H9 (cell line): ENCODE measurements around the gene CYTH4. TPM values are rescaled to one million over a fixed set of nuclear protein-coding genes. Genes with fewer than 3 reads are reported as not detected.

ENCODE experiments used
- DNase-seq: peaks from one replicate; pipeline ENCODE4 v3.0.0-alpha.2; 2017
- H2AFZ ChIP-seq: one replicate; pipeline ENCODE4 v1.6.1; 2013; ENCODE audit warnings: mild to moderate bottlenecking, low read length, control low read depth, moderate library complexity
- H2AK5ac ChIP-seq: 2 replicates; pipeline ENCODE4 v1.6.1; 2013; ENCODE audit warnings: low read length, control low read depth, mixed read lengths; ENCODE audit not compliant: insufficient read length
- H2BK120ac ChIP-seq: one replicate; pipeline ENCODE4 v1.6.1; 2013; ENCODE audit warnings: low read depth, mild to moderate bottlenecking, low read length, control low read depth, inconsistent platforms; ENCODE audit not compliant: poor library complexity, severe bottlenecking
- H2BK12ac ChIP-seq: 2 replicates; pipeline ENCODE4 v1.6.1; 2013; ENCODE audit warnings: low read length, control low read depth, mixed read lengths, low read depth; ENCODE audit not compliant: insufficient read length
- H2BK15ac ChIP-seq: 2 replicates; pipeline ENCODE4 v1.6.1; 2013; ENCODE audit warnings: low read depth, low read length, control low read depth
- H2BK20ac ChIP-seq: one replicate; pipeline ENCODE4 v1.6.1; 2013; ENCODE audit warnings: low read depth, mild to moderate bottlenecking, low read length, control low read depth, inconsistent platforms; ENCODE audit not compliant: poor library complexity, severe bottlenecking
- H2BK5ac ChIP-seq: 2 replicates; pipeline ENCODE4 v1.6.1; 2013; ENCODE audit warnings: low read length, control low read depth, mixed read lengths; ENCODE audit not compliant: insufficient read length
- H3K14ac ChIP-seq: 2 replicates; pipeline ENCODE4 v1.6.1; 2013; ENCODE audit warnings: low read length, control low read depth; ENCODE audit not compliant: insufficient read depth
- H3K18ac ChIP-seq: 2 replicates; pipeline ENCODE4 v1.6.1; 2013; ENCODE audit warnings: low read depth, mild to moderate bottlenecking, mixed read lengths, low read length, control low read depth; ENCODE audit not compliant: insufficient read length
- H3K23ac ChIP-seq: 2 replicates; pipeline ENCODE4 v1.6.1; 2013; ENCODE audit warnings: low read length, control low read depth, mixed read lengths, low read depth; ENCODE audit not compliant: insufficient read length
- H3K23me2 ChIP-seq: 2 replicates; pipeline ENCODE4 v1.6.1; 2013; ENCODE audit warnings: low read depth, mild to moderate bottlenecking, mixed read lengths, low read length, control low read depth; ENCODE audit not compliant: insufficient read length, poor library complexity, severe bottlenecking
- H3K27ac ChIP-seq: 2 replicates; pipeline ENCODE4 v1.5.1; 2013; ENCODE audit warnings: low read length, control low read depth, mixed read lengths, low read depth; ENCODE audit not compliant: insufficient read length
- H3K27me3 ChIP-seq: 2 replicates; pipeline ENCODE4 v1.6.1; 2013; ENCODE audit warnings: low read length, control low read depth, inconsistent platforms; ENCODE audit not compliant: insufficient read depth
- H3K4ac ChIP-seq: 2 replicates; pipeline ENCODE4 v1.6.1; 2013; ENCODE audit warnings: low read depth, mild to moderate bottlenecking, control low read depth, inconsistent platforms, low read length, moderate library complexity
- H3K4me1 ChIP-seq: 2 replicates; pipeline ENCODE4 v1.6.1; 2013; ENCODE audit warnings: low read length, control low read depth, inconsistent platforms; ENCODE audit not compliant: insufficient read depth
- H3K4me2 ChIP-seq: 2 replicates; pipeline ENCODE4 v1.6.1; 2013; ENCODE audit warnings: low read length, control low read depth, mixed read lengths; ENCODE audit not compliant: insufficient read length, insufficient read depth
- H3K56ac ChIP-seq: 2 replicates; pipeline ENCODE4 v1.6.1; 2013; ENCODE audit warnings: low read depth, mild to moderate bottlenecking, mixed read lengths, low read length, control low read depth; ENCODE audit not compliant: insufficient read length
- H3K79me1 ChIP-seq: 2 replicates; pipeline ENCODE4 v1.6.1; 2013; ENCODE audit warnings: low read depth, mild to moderate bottlenecking, moderate library complexity, low read length, control low read depth, inconsistent platforms; ENCODE audit not compliant: insufficient read depth, poor library complexity, severe bottlenecking
- H3K79me2 ChIP-seq: 2 replicates; pipeline ENCODE4 v1.6.1; 2013; ENCODE audit warnings: low read length, control low read depth, inconsistent platforms; ENCODE audit not compliant: insufficient read depth
- H3K9ac ChIP-seq: 2 replicates; pipeline ENCODE4 v1.6.1; 2013; ENCODE audit warnings: low read length, control low read depth, mixed read lengths; ENCODE audit not compliant: insufficient read length; ENCODE audit errors: extremely low read depth
- H3K9me3 ChIP-seq: one replicate; pipeline ENCODE4 v1.6.1; 2013; ENCODE audit warnings: low read depth, low read length, inconsistent platforms; ENCODE audit not compliant: control insufficient read depth
- H3T11ph ChIP-seq: one replicate; pipeline ENCODE4 v1.6.1; 2013; ENCODE audit warnings: mild to moderate bottlenecking, low read length, control low read depth, inconsistent platforms
- H4K20me1 ChIP-seq: one replicate; pipeline ENCODE4 v1.6.1; 2013; ENCODE audit not compliant: control insufficient read depth, insufficient read length, insufficient read depth
- H4K5ac ChIP-seq: 2 replicates; pipeline ENCODE4 v1.6.1; 2013; ENCODE audit warnings: low read depth, mild to moderate bottlenecking, mixed read lengths, low read length, control low read depth; ENCODE audit not compliant: insufficient read length
- H4K8ac ChIP-seq: replicated peaks from 2 replicates; pipeline ENCODE4 v1.6.1; 2013; ENCODE audit warnings: low read length, control low read depth, mixed read lengths, low read depth; ENCODE audit not compliant: insufficient read length
- H4K91ac ChIP-seq: 2 replicates; pipeline ENCODE4 v1.6.1; 2013; ENCODE audit warnings: low read depth, mild to moderate bottlenecking, moderate library complexity, mixed read lengths, low read length, control low read depth; ENCODE audit not compliant: insufficient read length
- H3K27ac Mint-ChIP-seq, 3 experiments: 2 replicates in 2 of 3; 3 replicates in 1 of 3; pipeline ENCODE4 v1.8.0; 2020 to 2021; ENCODE audit warnings: mixed read lengths in 3 of 3, mild to moderate bottlenecking in 1 of 3, moderate library complexity in 1 of 3
- H3K27me3 Mint-ChIP-seq: 2 replicates; pipeline ENCODE4 v1.8.0; 2021; ENCODE audit warnings: low read depth, mild to moderate bottlenecking, moderate library complexity, mixed read lengths
- H3K36me3 Mint-ChIP-seq, 3 experiments: 2 replicates in 2 of 3; 3 replicates in 1 of 3; pipeline ENCODE4 v1.8.0; 2020 to 2021; ENCODE audit warnings: low read depth in 3 of 3, mixed read lengths in 3 of 3; ENCODE audit not compliant: insufficient read depth in 1 of 3
- H3K4me1 Mint-ChIP-seq, 2 experiments: 2 replicates each; pipeline ENCODE4 v1.8.0; 2020; ENCODE audit warnings: mixed read lengths in 2 of 2
- H3K4me3 Mint-ChIP-seq, 2 experiments: 2 replicates in 1 of 2; 3 replicates in 1 of 2; pipeline ENCODE4 v1.8.0; 2020 to 2021; ENCODE audit warnings: mild to moderate bottlenecking in 2 of 2, mixed read lengths in 2 of 2, moderate library complexity in 1 of 2
- H3K9me3 Mint-ChIP-seq, 2 experiments: 2 replicates in 1 of 2; 3 replicates in 1 of 2; pipeline ENCODE4 v1.8.0; 2020; ENCODE audit warnings: mild to moderate bottlenecking in 2 of 2, mixed read lengths in 2 of 2, moderate library complexity in 1 of 2
- WGBS: extraction: QIAGEN DNeasy Blood & Tissue Kit; methylation state at CpG from one replicate; pipeline ENCODE4 v1.1.7; 2013; ENCODE audit warnings: missing lambda C conversion rate, low lambda C conversion rate, mixed read lengths; ENCODE audit not compliant: insufficient read length; ENCODE audit errors: extremely low coverage; 5-methylcytosine and 5-hydroxymethylcytosine counted together
- total RNA-seq: library from RNA; stranded (reverse); gene quantifications from 2 replicates; pipeline ENCODE4 v1.2.1, GENCODE V29; 2021
- TF ChIP-seq, protein P1 (sequence below): fragments of 200-600 bp; sonication (generic); conservative IDR thresholded peaks from 3 replicates; pipeline ENCODE4 v1.8.0; 2021; ENCODE audit warnings: antibody characterized with exemption, mild to moderate bottlenecking

Gene CYTH4
- total RNA-seq, 1 experiment from 2014 or later, result not detected

DNA sequence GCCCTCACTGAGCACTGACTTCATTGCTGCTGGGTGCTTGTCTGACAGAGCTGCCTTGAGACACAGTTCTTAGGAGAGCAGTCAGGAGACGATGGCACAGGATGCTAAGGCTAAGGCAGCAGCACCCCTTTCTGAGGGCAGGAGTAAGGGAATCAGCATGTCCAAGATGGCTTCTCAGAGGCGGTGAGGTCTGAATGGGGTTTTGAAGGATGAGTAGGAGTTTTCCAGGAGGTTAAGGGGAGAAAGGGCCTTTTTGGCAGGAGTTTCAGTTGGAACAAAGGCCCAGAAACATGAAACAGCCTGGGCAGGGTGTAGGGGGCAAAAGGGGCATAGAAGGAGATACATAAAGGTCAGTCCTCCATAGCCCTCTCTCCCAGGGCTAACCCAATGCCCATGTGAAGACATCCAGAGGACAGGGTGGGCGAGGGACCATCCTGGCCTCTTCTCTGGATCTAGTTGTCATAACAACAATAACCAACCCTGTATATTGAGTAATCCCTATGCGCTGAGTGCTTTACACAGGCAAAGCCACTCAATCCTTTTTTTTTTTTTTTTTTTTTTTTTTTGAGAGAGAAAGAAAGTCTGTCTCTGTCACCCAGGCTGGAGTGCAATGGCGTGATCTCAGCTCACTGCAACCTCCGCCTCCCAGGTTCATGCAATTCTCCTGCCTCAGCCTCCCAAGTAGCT, 19.0 kb downstream of the CYTH4 start:
- H3K79me2 ChIP-seq, result no peaks in the 10 kb centered on the region
- no peak overlapping the region for H3K4me3 Mint-ChIP-seq
- no peak overlapping the region for H2AK5ac ChIP-seq
- H4K20me1 ChIP-seq, result no peaks in the 10 kb centered on the region
- no peaks in the 10 kb centered on the region; a peak in 1 of 5 replicates for H3K9me3 Mint-ChIP-seq
- H3K4me1 ChIP-seq, result peaks cover 3% of the 10 kb centered on the region; the same call in 1 of the 2 replicates
- no peak overlapping the region for H3K27ac ChIP-seq
- no peak overlapping the region for H3K4ac ChIP-seq
- TF ChIP-seq, protein P1, sequence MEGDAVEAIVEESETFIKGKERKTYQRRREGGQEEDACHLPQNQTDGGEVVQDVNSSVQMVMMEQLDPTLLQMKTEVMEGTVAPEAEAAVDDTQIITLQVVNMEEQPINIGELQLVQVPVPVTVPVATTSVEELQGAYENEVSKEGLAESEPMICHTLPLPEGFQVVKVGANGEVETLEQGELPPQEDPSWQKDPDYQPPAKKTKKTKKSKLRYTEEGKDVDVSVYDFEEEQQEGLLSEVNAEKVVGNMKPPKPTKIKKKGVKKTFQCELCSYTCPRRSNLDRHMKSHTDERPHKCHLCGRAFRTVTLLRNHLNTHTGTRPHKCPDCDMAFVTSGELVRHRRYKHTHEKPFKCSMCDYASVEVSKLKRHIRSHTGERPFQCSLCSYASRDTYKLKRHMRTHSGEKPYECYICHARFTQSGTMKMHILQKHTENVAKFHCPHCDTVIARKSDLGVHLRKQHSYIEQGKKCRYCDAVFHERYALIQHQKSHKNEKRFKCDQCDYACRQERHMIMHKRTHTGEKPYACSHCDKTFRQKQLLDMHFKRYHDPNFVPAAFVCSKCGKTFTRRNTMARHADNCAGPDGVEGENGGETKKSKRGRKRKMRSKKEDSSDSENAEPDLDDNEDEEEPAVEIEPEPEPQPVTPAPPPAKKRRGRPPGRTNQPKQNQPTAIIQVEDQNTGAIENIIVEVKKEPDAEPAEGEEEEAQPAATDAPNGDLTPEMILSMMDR, result no peak
- H4K8ac ChIP-seq, result no peak overlapping the region
- no peak overlapping the region for H4K91ac ChIP-seq
- no peak overlapping the region for H2BK15ac ChIP-seq
- no peaks in the 10 kb centered on the region for H3K79me1 ChIP-seq
- no peak overlapping the region for H3K9ac ChIP-seq
- H2BK120ac ChIP-seq, result no peak overlapping the region
- WGBS, result no CpG with 5 or more reads among the region's 6 CpGs
- no peak overlapping the region for H2BK12ac ChIP-seq
- no peaks in the 10 kb centered on the region for H3K23me2 ChIP-seq
- no peak overlapping the region for H3K27ac Mint-ChIP-seq
- no peak overlapping the region for H2BK20ac ChIP-seq
- H3T11ph ChIP-seq, result no peak overlapping the region
- H2AFZ ChIP-seq, result no peak overlapping the region
- no peak overlapping the region; the same call in 1 of the 2 replicates for H3K14ac ChIP-seq
- H3K56ac ChIP-seq, result no peak overlapping the region
- no peak overlapping the region for H3K4me2 ChIP-seq
- H3K4me1 Mint-ChIP-seq, result peaks cover 33 to 54% of the 10 kb centered on the region in 2 experiments
- H3K27me3 ChIP-seq, result no peaks in the 10 kb centered on the region
- H3K23ac ChIP-seq, result no peak overlapping the region
- H4K5ac ChIP-seq, result no peak overlapping the region
- no peak overlapping the region for H3K18ac ChIP-seq
- H2BK5ac ChIP-seq, result no peak overlapping the region
- H3K36me3 Mint-ChIP-seq, result no peaks in the 10 kb centered on the region
- DNase-seq, result no peak
- no peaks in the 10 kb centered on the region for H3K9me3 ChIP-seq
- H3K27me3 Mint-ChIP-seq, result peaks cover 27% of the 10 kb centered on the region
